Measurements from ENCODE around the gene GNAO1. TPM values are rescaled to one million over a fixed set of nuclear protein-coding genes. Genes with fewer than 3 reads are reported as not detected.

GNAO1 gene
- total RNA-seq, 1 donor from 2014 or later: 15.4 TPM

DNA sequence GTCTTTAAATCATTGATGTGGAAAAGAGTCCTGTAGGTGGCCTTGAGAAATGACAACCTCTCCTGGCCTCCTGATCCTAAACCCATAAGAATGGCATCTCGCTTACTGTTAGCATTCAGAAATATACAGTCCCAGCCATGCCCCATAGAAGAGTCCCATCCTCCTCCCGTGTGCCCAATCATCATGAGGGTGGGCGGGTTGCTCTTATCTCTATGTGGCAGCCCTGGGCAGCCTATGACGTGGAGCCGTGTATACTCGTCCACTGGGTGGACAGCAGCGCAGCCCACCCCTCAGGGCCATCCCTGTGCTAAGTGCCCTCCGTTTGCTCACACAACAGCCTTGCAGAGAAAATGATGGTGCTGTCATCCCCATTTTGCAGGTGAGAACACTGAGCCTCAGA is 128.8 kb downstream of the GNAO1 start:
- intact Hi-C loops (cut with micrococcal nuclease): no loop called here

DNA sequence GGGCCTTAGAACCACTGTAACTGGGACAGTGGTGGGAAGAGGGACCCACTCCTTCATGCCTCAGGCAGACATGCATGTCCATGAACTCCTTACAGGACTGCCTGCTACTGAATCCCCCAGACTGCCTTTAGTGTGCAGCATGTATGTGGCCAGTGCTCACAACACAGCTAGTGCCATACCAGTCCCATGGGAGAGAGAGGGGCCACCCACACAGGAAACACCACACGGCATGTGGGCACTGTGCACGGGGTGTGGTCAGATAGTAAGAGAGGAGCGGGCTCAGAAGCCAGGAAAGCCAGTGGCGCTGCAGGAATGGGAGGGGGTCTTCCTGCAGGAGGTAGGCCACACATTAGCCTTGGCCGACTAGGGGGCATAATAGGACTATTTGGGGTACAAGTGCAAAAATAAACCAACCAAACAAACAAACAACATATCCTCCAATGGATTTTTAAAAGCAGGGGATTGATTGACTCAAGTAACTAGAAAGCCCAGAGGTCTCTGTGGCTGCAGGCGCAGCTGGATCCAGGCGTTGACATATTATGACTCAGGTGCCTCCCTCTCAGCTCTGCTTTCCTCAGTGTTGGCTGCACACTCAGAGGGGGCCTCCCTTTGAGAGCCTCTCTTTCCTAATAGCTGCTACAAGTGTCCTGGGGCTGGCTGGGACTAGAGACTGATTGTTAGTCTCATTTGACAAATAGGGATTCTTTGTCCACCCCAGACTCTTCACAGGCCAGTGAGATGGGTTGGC is 129.7 kb downstream of the GNAO1 start:
- intact Hi-C loops (cut with micrococcal nuclease): no loop called here
- Histone ChIP-seq H3K4me3 (no peak overlapping the region), H3K27me3 (ENCODE audit: low read depth) (no peaks in the 10 kb centered on the region), H3K27ac (replicated peaks) (no peak overlapping the region), H3K4me1 (peaks cover 6% of the 10 kb centered on the region), H3K36me3 (no peaks in the 10 kb centered on the region), H3K9me3 (replicated peaks) (no peaks in the 10 kb centered on the region)
- DNase-seq: no peak
- TF ChIP-seq, protein P1, sequence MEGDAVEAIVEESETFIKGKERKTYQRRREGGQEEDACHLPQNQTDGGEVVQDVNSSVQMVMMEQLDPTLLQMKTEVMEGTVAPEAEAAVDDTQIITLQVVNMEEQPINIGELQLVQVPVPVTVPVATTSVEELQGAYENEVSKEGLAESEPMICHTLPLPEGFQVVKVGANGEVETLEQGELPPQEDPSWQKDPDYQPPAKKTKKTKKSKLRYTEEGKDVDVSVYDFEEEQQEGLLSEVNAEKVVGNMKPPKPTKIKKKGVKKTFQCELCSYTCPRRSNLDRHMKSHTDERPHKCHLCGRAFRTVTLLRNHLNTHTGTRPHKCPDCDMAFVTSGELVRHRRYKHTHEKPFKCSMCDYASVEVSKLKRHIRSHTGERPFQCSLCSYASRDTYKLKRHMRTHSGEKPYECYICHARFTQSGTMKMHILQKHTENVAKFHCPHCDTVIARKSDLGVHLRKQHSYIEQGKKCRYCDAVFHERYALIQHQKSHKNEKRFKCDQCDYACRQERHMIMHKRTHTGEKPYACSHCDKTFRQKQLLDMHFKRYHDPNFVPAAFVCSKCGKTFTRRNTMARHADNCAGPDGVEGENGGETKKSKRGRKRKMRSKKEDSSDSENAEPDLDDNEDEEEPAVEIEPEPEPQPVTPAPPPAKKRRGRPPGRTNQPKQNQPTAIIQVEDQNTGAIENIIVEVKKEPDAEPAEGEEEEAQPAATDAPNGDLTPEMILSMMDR (IDR thresholded peaks at IDR 0.05; ENCODE audit: borderline replicate concordance): no peak

More for the DNA sequence above, 128.8 kb downstream of the GNAO1 start:
- H3K9me3 ChIP-seq (replicated peaks): no peaks in the 10 kb centered on the region
- TF ChIP-seq, protein P1 (IDR thresholded peaks at IDR 0.05; ENCODE audit: borderline replicate concordance): no peak
- H3K4me1 ChIP-seq: peaks cover 6% of the 10 kb centered on the region
- H3K27me3 ChIP-seq (ENCODE audit: low read depth): no peaks in the 10 kb centered on the region
- no peaks in the 10 kb centered on the region for H3K36me3 ChIP-seq
- no peak for DNase-seq
- no peak overlapping the region for H3K27ac ChIP-seq (replicated peaks)
- H3K4me3 ChIP-seq: no peak overlapping the region

DNA sequence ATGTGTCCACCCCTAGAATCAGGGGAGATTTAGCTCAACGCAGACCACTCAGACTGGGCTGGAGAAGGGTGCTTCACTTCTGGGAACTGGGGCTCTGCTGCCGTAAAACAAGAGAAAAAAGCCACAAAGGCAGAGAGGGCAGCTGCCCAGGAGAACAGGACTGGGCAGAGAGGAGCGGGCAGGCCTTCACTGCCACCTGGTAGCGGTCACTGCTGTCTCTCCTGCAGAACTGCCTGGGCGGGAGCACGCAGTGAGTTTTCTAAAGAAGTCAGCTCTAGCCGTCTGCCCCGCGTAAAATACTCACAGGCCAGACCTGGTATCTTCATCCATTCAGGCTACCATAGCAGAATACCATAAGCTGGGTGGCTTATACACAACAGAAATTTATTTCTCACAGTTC is 130.3 kb downstream of the GNAO1 start:
- Histone ChIP-seq H3K27ac (replicated peaks) (no peak overlapping the region), H3K4me1 (peaks cover 6% of the 10 kb centered on the region), H3K36me3 (no peaks in the 10 kb centered on the region), H3K9me3 (replicated peaks) (no peaks in the 10 kb centered on the region), H3K27me3 (ENCODE audit: low read depth) (no peaks in the 10 kb centered on the region), H3K4me3 (no peak overlapping the region)
- DNase-seq: no peak
- intact Hi-C loops (cut with micrococcal nuclease): no loop called here
- TF ChIP-seq, protein P1 (IDR thresholded peaks at IDR 0.05; ENCODE audit: borderline replicate concordance): no peak

DNA sequence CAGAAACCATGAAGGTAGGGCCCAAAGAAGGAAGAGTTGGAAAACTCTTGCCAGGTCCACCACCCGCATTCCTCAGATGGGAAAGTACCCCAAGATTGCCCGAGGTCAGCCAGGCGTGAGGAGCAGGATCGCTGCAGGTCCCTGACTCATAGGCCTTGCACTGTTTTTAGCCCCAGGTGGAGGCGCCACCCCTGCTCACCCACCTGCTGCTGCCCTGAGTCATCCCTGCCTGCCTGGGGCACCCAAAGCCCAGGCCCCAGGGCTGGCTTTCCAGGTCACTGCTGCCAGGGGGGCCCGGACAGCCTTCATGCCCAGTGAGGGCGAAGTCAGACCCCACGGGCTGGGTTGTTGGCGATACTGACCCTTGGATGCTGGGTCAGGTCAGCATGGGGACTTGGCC is 133.1 kb downstream of the GNAO1 start:
- no peaks in the 10 kb centered on the region for H3K4me1 ChIP-seq
- no peaks in the 10 kb centered on the region for H3K27me3 ChIP-seq (ENCODE audit: low read depth)
- intact Hi-C loops (cut with micrococcal nuclease): no loop called here
- TF ChIP-seq, protein P1 (IDR thresholded peaks at IDR 0.05; ENCODE audit: borderline replicate concordance): no peak
- no peak overlapping the region for H3K4me3 ChIP-seq
- H3K36me3 ChIP-seq: no peaks in the 10 kb centered on the region
- H3K9me3 ChIP-seq (replicated peaks): no peaks in the 10 kb centered on the region
- DNase-seq: no peak
- H3K27ac ChIP-seq (replicated peaks): no peak overlapping the region

DNA sequence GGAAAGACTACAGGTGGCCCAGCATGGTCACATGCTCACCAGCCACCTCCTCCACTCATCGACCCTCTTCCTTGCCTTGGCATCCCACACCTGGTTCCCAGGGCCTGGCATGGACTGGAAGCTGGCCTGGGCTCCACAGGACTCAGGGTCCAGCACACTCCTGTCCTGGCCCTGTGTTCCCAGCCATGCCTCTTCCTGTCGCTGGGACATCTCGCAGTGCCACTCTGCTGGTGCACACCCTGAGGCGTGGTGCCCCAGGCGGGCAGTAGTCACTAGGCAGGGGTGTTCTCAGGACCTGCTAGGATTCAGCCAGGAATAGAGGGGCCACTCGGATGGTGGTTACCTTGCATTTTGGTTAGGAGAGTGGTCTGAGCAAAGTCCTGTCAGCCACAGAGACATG is 134.7 kb downstream of the GNAO1 start:
- H3K4me1 ChIP-seq: no peaks in the 10 kb centered on the region
- DNase-seq: no peak
- H3K36me3 ChIP-seq: no peaks in the 10 kb centered on the region
- no peaks in the 10 kb centered on the region for H3K9me3 ChIP-seq (replicated peaks)
- H3K4me3 ChIP-seq: no peak overlapping the region
- TF ChIP-seq, protein P1 (IDR thresholded peaks at IDR 0.05; ENCODE audit: borderline replicate concordance): no peak
- no peaks in the 10 kb centered on the region for H3K27me3 ChIP-seq (ENCODE audit: low read depth)
- H3K27ac ChIP-seq (replicated peaks): no peak overlapping the region
- intact Hi-C loops (cut with micrococcal nuclease): no loop called here

Measured in left ventricle myocardium inferior (tissue), 1 donor.